Activated CD4-positive, alpha-beta T cell treated with anti-CD3 and anti-CD28 coated beads, Interleukin-2, amount 10 ng/mL, durations not matched to agents 24 days and 14 days (primary cell): Measurements from ENCODE around the gene SLC7A7. TPM values are rescaled to one million over a fixed set of nuclear protein-coding genes. Genes with fewer than 3 reads are reported as not detected.
A peak's percentile ranks its signal among the peaks of the same experiment; 100 is the strongest.
"Not testable (repeated sequence)": the region's sequence is repeated elsewhere in the genome, so short reads cannot be mapped to it uniquely, and the experiment has no call there.

Experiments
- DNase-seq: peaks from one replicate; pipeline ENCODE4 v3.0.0; 2022
- H3K27ac Mint-ChIP-seq: one replicate; pipeline ENCODE4 v1.8.0; 2022; ENCODE audit warnings: mild to moderate bottlenecking, mixed read lengths
- H3K27me3 Mint-ChIP-seq: one replicate; pipeline ENCODE4 v1.8.0; 2022; ENCODE audit warnings: mixed read lengths
- H3K36me3 Mint-ChIP-seq: one replicate; pipeline ENCODE4 v1.8.0; 2022; ENCODE audit warnings: low read depth, mild to moderate bottlenecking, mixed read lengths
- H3K4me1 Mint-ChIP-seq: one replicate; pipeline ENCODE4 v1.8.0; 2021; ENCODE audit warnings: mixed read lengths
- H3K4me3 Mint-ChIP-seq: one replicate; pipeline ENCODE4 v1.8.0; 2022; ENCODE audit warnings: mild to moderate bottlenecking, moderate library complexity, mixed read lengths
- H3K9me3 Mint-ChIP-seq: one replicate; pipeline ENCODE4 v1.8.0; 2021; ENCODE audit warnings: mixed read lengths
- intact Hi-C: fragments of 100-400 bp; cut with micrococcal nuclease; formaldehyde crosslinking; loops from one replicate; pipeline ENCODE4 v1.15.1; 2023
- total RNA-seq: library from RNA; stranded (reverse); gene quantifications from 2 replicates; pipeline ENCODE4 v1.2.3, GENCODE V29; 2022

SLC7A7 gene
- total RNA-seq, 1 donor from 2014 or later = not detected

GRCh38 chr14:22837750-22838538, 22.7 kb upstream of the SLC7A7 start:
- intact Hi-C loops = no loop called here
- no peaks in the 10 kb centered on the region for H3K9me3 Mint-ChIP-seq
- H3K36me3 Mint-ChIP-seq = peaks cover 33% of the 10 kb centered on the region
- H3K27me3 Mint-ChIP-seq = peaks cover 19% of the 10 kb centered on the region
- H3K4me1 Mint-ChIP-seq = peaks cover 7% of the 10 kb centered on the region
- peak overlapping the region; percentile 12 for H3K4me3 Mint-ChIP-seq
- DNase-seq = no peak
- H3K27ac Mint-ChIP-seq = no peak overlapping the region

GRCh38 chr14:22837114-22837749, 22.0 kb upstream of the SLC7A7 start:
- H3K27ac Mint-ChIP-seq = no peak overlapping the region
- peaks cover 34% of the 10 kb centered on the region for H3K36me3 Mint-ChIP-seq
- intact Hi-C loops = no loop called here
- H3K4me3 Mint-ChIP-seq = peak overlapping the region; percentile 70
- DNase-seq = no peak
- peaks cover 19% of the 10 kb centered on the region for H3K27me3 Mint-ChIP-seq
- peaks cover 7% of the 10 kb centered on the region for H3K4me1 Mint-ChIP-seq
- no peaks in the 10 kb centered on the region for H3K9me3 Mint-ChIP-seq

GRCh38 chr14:22836301-22837113, 21.3 kb upstream of the SLC7A7 start, which contains the start of gene MMP14:
Gene MMP14, plus strand, starts transcription at chr14:22836585. Its CDS starts 233 bp downstream, at chr14:22836818.
- Mint-ChIP-seq H3K4me3 (peak within 1 kb of the TSS; percentile 70), H3K27ac (no peak within 1 kb of the TSS), H3K4me1 (peaks cover 10% of the 10 kb centered on the region), H3K9me3 (no peaks in the 10 kb centered on the region), H3K36me3 (peaks cover 39% of the 10 kb centered on the region), H3K27me3 (peaks cover 19% of the 10 kb centered on the region)
- intact Hi-C loops = no loop called here
- DNase-seq = no peak

GRCh38 chr14:22835505-22835904, 20.3 kb upstream of the SLC7A7 start:
- H3K9me3 Mint-ChIP-seq = no peaks in the 10 kb centered on the region
- no peak for DNase-seq
- H3K4me3 Mint-ChIP-seq = no peak overlapping the region
- peaks cover 46% of the 10 kb centered on the region for H3K36me3 Mint-ChIP-seq
- no peak overlapping the region for H3K27ac Mint-ChIP-seq
- peaks cover 19% of the 10 kb centered on the region for H3K27me3 Mint-ChIP-seq
- peaks cover 16% of the 10 kb centered on the region for H3K4me1 Mint-ChIP-seq
- intact Hi-C loops = no loop called here

- Mint-ChIP-seq H3K4me1 (peaks cover 15% of the 10 kb centered on the region), H3K9me3 (peaks cover 5% of the 10 kb centered on the region), H3K27me3 (no peaks in the 10 kb centered on the region), H3K27ac (peak overlapping the region; percentile 95), H3K36me3 (peaks cover 39% of the 10 kb centered on the region), H3K4me3 (peak overlapping the region; percentile 98)
- intact Hi-C loops = no loop called here
- DNase-seq = no peak
Observed at GRCh38 chr14:22830443-22831010, 15.3 kb upstream of the SLC7A7 start.

- peak; percentile 96 for DNase-seq
- Mint-ChIP-seq H3K27ac (peak within 1 kb of the TSS; percentile 95), H3K9me3 (peaks cover 5% of the 10 kb centered on the region), H3K36me3 (peaks cover 33% of the 10 kb centered on the region), H3K27me3 (no peaks in the 10 kb centered on the region), H3K4me1 (peaks cover 19% of the 10 kb centered on the region), H3K4me3 (peak within 1 kb of the TSS; percentile 98)
- intact Hi-C loops = loop anchor here (1.0 to 2.0 kb wide), 4 partner anchors 41 to 260 kb away; partner anchors contain the start of genes LRP10, OXA1L and RBM23
Observed at GRCh38 chr14:22829661-22830442, 14.6 kb upstream of the SLC7A7 start, which contains the start of gene MRPL52. Gene MRPL52, plus strand, starts transcription at chr14:22829887. Its CDS starts 26 bp downstream, at chr14:22829913.

- peak overlapping the region; percentile 98 for H3K4me3 Mint-ChIP-seq
- intact Hi-C loops = loop anchor here (1.0 to 2.0 kb wide), 4 partner anchors 42 to 259 kb away; partner anchors contain the start of genes LRP10, OXA1L and RBM23
- H3K36me3 Mint-ChIP-seq = peaks cover 28% of the 10 kb centered on the region
- H3K4me1 Mint-ChIP-seq = peaks cover 21% of the 10 kb centered on the region
- H3K27me3 Mint-ChIP-seq, H3K9me3 Mint-ChIP-seq, DNase-seq: not testable (repeated sequence)
- peak overlapping the region; percentile 95 for H3K27ac Mint-ChIP-seq
Observed at GRCh38 chr14:22829076-22829660, 13.9 kb upstream of the SLC7A7 start.

- Mint-ChIP-seq H3K36me3 (peaks cover 2% of the 10 kb centered on the region), H3K4me1 (peaks cover 19% of the 10 kb centered on the region), H3K9me3 (peaks cover 5% of the 10 kb centered on the region), H3K27ac (peak overlapping the region; percentile 79), H3K27me3 (peaks cover 9% of the 10 kb centered on the region), H3K4me3 (peak overlapping the region; percentile 9)
- peak; percentile 71 for DNase-seq
- intact Hi-C loops = loop anchor here (5.0 kb wide), 2 partner anchors 77 to 157 kb away; partner anchors contain the start of gene AJUBA
Observed at GRCh38 chr14:22824711-22825359, 9.6 kb upstream of the SLC7A7 start.

GRCh38 chr14:22822571-22823098, 7.4 kb upstream of the SLC7A7 start:
- Mint-ChIP-seq H3K27ac (no peak overlapping the region), H3K9me3 (no peaks in the 10 kb centered on the region), H3K27me3 (peaks cover 9% of the 10 kb centered on the region), H3K36me3 (no peaks in the 10 kb centered on the region), H3K4me1 (peaks cover 33% of the 10 kb centered on the region), H3K4me3 (peak overlapping the region; percentile 71)
- peak; percentile 90 for DNase-seq
- intact Hi-C loops = loop anchor here (1.0 to 5.0 kb wide), 3 partner anchors 31 to 160 kb away; partner anchors contain the start of gene AJUBA

- H3K4me1 Mint-ChIP-seq = peaks cover 33% of the 10 kb centered on the region
- no peak overlapping the region for H3K27ac Mint-ChIP-seq
- peak overlapping the region; percentile 17 for H3K4me3 Mint-ChIP-seq
- intact Hi-C loops = loop anchor here (5.0 kb wide), 2 partner anchors 80 to 160 kb away; partner anchors contain the start of gene AJUBA
- peaks cover 9% of the 10 kb centered on the region for H3K27me3 Mint-ChIP-seq
- H3K36me3 Mint-ChIP-seq = no peaks in the 10 kb centered on the region
- DNase-seq = no peak
- H3K9me3 Mint-ChIP-seq = no peaks in the 10 kb centered on the region
Observed at GRCh38 chr14:22822016-22822570, 6.9 kb upstream of the SLC7A7 start.

- intact Hi-C loops = loop anchor here (5.0 kb wide), 2 partner anchors 81 to 161 kb away; partner anchors contain the start of gene AJUBA
- H3K4me3 Mint-ChIP-seq = peak overlapping the region; percentile 17
- no peaks in the 10 kb centered on the region for H3K9me3 Mint-ChIP-seq
- DNase-seq = no peak
- peaks cover 33% of the 10 kb centered on the region for H3K4me1 Mint-ChIP-seq
- no peak overlapping the region for H3K27ac Mint-ChIP-seq
- no peaks in the 10 kb centered on the region for H3K36me3 Mint-ChIP-seq
- peaks cover 9% of the 10 kb centered on the region for H3K27me3 Mint-ChIP-seq
Observed at GRCh38 chr14:22821193-22822015, 6.2 kb upstream of the SLC7A7 start.
